Activated CD8-positive, alpha-beta memory T cell treated with anti-CD3 and anti-CD28 coated beads for 48 hours (primary cell): Measurements from ENCODE around the gene ZNF69.
A peak's percentile ranks its signal among the peaks of the same experiment; 100 is the strongest.
"Not testable (repeated sequence)": the region's sequence is repeated elsewhere in the genome, so short reads cannot be mapped to it uniquely, and the experiment has no call there.

Source experiments
- DNase-seq, 3 experiments: peaks; one replicate each; pipeline ENCODE4 v3.0.0-alpha.2; 2020; ENCODE audit warnings: low read depth in 2 of 3, low spot score in 2 of 3

ZNF69 gene

GRCh38 chr19:11887611-11888531, at the start of gene ZNF69:
TSS of gene ZNF69 (plus strand) at chr19:11887782. CDS start at chr19:11887924, 142 bp downstream.
- peak; percentile 20 to 45 (median 38) for DNase-seq

DNA sequence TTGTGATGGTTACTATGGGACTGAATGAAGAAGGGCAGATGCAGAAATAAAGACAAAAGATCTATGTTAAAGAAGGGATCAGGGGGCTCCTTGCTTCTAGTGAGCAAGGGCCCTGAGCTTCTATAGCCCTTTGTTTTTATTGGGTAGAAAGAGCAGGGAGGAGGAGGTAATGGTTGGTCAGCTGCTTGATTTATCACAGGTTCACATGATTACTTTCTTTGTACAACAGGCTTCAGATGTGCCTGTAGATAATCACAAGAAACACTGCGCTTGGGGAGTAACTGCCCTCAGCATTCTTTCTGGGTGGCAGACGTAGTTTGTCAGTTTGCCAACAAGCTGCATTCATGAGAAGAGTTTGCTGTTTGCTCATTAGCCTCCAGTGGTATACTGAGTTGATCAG, 43.9 kb upstream of the ZNF69 start:
- no peak for DNase-seq

DNA sequence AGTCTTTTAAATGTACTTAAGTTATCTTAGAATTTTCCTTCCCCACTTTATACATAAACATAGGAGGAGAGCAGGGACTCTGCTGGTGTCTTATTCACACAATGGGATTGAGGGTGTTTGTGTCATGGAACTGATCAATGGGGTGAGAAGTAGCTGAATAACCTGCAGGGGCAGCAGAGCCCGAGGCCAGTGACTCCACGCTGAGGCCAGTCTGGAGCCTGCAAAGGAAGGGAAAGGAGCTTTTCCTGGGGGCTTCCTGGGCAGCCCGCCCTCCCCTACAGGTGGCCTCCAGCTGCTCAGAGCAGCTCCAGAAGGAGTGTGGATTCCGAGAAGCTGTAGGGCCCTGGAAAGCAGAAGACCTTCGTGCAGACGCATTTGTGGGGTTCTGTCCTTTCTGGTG, 40.0 kb upstream of the ZNF69 start:
- not testable (repeated sequence) for DNase-seq

DNA sequence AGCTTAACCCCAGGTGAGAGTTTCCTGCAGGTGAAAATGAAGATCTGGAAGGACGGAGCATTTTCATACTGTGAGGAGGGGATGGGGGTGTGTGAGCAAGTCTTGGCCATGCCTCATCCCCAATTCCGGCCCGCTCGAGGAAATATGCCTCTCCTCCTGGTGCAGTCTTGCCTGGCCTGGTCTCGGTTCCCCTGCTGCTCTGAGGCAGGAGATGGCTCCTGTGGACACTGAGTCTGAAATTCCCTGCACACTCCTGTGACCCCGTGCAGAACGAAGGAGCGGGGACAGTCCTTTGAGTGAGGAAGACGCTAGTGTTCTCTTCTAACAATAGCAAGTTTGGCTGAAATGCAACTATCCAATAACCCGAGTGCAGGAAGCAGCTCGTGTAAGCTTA, 39.4 kb upstream of the ZNF69 start:
- no peak for DNase-seq

- DNase-seq: peak; percentile 48 to 74 (median 54)
Observed at GRCh38 chr19:11848594-11849469, 38.8 kb upstream of the ZNF69 start, which contains the start of gene ZNF439. TSS of gene ZNF439 (plus strand) at chr19:11848726. CDS start at chr19:11848868, 142 bp downstream.

DNA sequence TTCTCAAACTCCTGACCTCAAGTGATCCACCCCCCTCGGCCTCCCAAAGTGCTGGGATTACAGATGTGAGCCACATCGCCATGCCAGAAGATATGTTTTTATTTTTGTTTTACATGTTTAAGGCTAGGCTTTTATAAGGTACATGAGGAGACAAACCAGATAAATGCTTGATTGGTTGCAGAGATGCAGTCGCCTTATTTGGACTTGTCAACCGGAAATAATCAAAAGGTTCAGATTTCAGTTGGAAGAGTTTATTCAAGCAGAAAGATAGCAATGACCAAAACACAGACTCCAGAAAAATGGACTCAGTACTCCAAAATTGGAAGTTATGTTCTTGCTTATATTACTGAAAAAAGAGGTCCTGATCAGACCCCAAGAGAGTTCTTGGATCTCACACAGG, 37.3 kb upstream of the ZNF69 start:
- DNase-seq: not testable (repeated sequence)

DNA sequence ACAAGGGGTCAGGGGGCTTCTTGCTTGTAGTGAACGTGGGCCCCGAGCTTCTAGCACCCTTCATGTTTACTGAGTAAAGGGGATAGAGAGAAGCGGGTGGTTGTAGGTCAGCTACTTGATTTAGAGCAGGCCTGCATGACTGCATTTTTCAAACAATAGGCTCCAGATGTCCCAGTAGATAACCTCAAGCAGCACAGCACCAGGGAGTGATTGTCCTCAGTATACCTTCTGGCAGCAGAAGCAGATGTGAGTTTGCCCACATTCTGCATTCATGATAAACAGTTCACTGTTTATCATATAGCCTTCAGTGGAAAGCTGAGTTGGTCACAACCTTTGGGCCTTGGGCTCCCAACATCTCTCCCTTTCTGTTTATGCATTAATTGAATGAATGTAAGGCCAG, 34.2 kb upstream of the ZNF69 start:
- DNase-seq: no peak

GRCh38 chr19:11856596-11857250, 30.9 kb upstream of the ZNF69 start:
- DNase-seq: no peak

GRCh38 chr19:11860721-11861120, 26.9 kb upstream of the ZNF69 start:
- no peak for DNase-seq

GRCh38 chr19:11861301-11861700, 26.3 kb upstream of the ZNF69 start:
- DNase-seq: no peak

GRCh38 chr19:11867766-11868165, 19.8 kb upstream of the ZNF69 start:
- DNase-seq: not testable (repeated sequence)

GRCh38 chr19:11868188-11868587, 19.4 kb upstream of the ZNF69 start:
- DNase-seq: no peak

GRCh38 chr19:11872624-11873023, 15.0 kb upstream of the ZNF69 start:
- no peak for DNase-seq

- no peak for DNase-seq
Observed at GRCh38 chr19:11873762-11874161, 13.8 kb upstream of the ZNF69 start.

- DNase-seq: peak in 2 of 3 experiments; percentile 19 to 26
Observed at GRCh38 chr19:11879687-11880266, 7.8 kb upstream of the ZNF69 start.

DNA sequence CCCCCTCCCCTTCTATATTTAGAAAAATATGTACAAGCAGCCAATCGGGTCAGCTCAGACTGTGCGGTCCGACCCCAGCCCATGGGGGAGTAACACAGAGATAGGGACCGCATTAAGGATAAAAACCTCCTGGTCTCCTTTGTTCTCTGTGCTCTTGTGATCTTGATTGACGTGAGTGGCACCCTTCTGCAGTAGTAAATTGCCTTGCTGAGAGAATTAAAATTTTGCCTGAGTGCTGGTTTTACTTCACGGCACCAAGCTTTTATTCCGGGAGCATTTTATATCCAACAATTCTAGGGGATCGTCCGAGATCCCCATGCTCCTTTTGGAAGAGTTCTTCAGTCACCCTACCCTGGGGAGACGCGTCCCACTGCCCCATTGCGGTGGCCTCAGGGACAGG, 7.0 kb upstream of the ZNF69 start:
- no peak for DNase-seq

GRCh38 chr19:11881151-11881800, 6.3 kb upstream of the ZNF69 start:
- peak in 2 of 3 experiments; percentile 24 to 48 for DNase-seq

DNA sequence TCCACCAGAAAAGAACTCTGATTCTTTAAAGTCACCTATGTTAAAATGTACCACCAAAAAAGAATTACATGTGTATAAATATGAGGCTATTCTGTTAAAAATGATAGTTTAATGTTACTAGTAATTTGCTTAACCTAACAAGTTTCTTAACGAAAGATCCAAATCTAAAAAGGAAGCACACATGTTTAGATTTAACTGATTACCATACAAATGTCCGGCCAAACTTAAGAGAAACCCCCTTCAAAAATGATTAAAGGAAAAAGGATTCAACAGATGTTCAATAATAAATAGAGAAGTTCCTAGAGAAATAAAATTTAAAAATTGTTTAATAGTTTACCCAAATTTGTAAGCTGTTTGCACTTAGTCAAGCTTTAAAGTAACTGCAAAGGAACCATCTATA, 5.0 kb upstream of the ZNF69 start:
- DNase-seq: no peak

- DNase-seq: no peak
Observed at GRCh38 chr19:11887234-11887610, 360 bp upstream of the ZNF69 start.

- not testable (repeated sequence) for DNase-seq
Observed at GRCh38 chr19:11889901-11890300, 2.3 kb downstream of the ZNF69 start.
